HL-60 (cell line): ENCODE results near the gene SNX27.
"Not testable (repeated sequence)": the region's sequence is repeated elsewhere in the genome, so short reads cannot be mapped to it uniquely, and the experiment has no call there.

Source experiments
- CTCF ChIP-seq: IDR thresholded peaks from one replicate; pipeline ENCODE4 v1.5.1; 2011; ENCODE audit warnings: low read length, control low read depth, inconsistent platforms; ENCODE audit not compliant: insufficient read depth
- GABPA ChIP-seq: IDR thresholded peaks from 2 replicates; pipeline ENCODE4 v1.6.1; 2012; ENCODE audit warnings: low read depth
- POLR2AphosphoS5 ChIP-seq: IDR thresholded peaks from 2 replicates; pipeline ENCODE4 v1.6.1; 2012; ENCODE audit warnings: low read depth
- REST ChIP-seq: IDR thresholded peaks from 2 replicates; pipeline ENCODE4 v1.6.1; 2012; ENCODE audit warnings: low read depth; ENCODE audit not compliant: insufficient replicate concordance
- SPI1 ChIP-seq: IDR thresholded peaks from 2 replicates; pipeline ENCODE4 v1.6.1; 2012; ENCODE audit warnings: low read depth, mild to moderate bottlenecking, borderline replicate concordance

GRCh38 chr1:151643085-151643484, 31.2 kb downstream of the SNX27 start:
- not testable (repeated sequence) for TF ChIP-seq CTCF, REST, POLR2AphosphoS5, GABPA, SPI1
